Spleen (tissue), 11 donors: ENCODE data around the gene ATXN10. TPM values are rescaled to one million over a fixed set of nuclear protein-coding genes. Genes with fewer than 3 reads are reported as not detected.

ENCODE experiments used
- DNase-seq: peaks from one replicate; pipeline ENCODE4 v3.0.0-alpha.2; 2020
- H3K27ac ChIP-seq, 8 donors: fragments of 200-600 bp; sonication (generic) in 7 of 8; 1 replicate in 4 of 8; 2 replicates in 4 of 8; pipeline versions ENCODE4 v1.5.0 to v1.8.0; 2016 to 2021; ENCODE audit warnings: inconsistent platforms in 4 of 8, mild to moderate bottlenecking in 4 of 8, moderate library complexity in 1 of 8
- H3K27me3 ChIP-seq, 7 donors: fragments of 200-600 bp; sonication (generic) in 6 of 7; replicated peaks in 1 of 7; 1 replicate in 4 of 7; 2 replicates in 3 of 7; pipeline versions ENCODE4 v1.5.0 to v1.8.0; 2016 to 2021; ENCODE audit warnings: inconsistent platforms in 3 of 7, mild to moderate bottlenecking in 1 of 7
- H3K36me3 ChIP-seq, 6 donors: fragments of 200-600 bp; sonication (generic) in 5 of 6; 1 replicate in 4 of 6; 2 replicates in 2 of 6; pipeline versions ENCODE4 v1.5.0 to v1.8.0; 2016 to 2021; ENCODE audit warnings: inconsistent platforms in 2 of 6
- H3K4me1 ChIP-seq, 6 donors: fragments of 200-600 bp; sonication (generic) in 5 of 6; 1 replicate in 3 of 6; 2 replicates in 3 of 6; pipeline versions ENCODE4 v1.5.0 to v1.8.0; 2016 to 2021; ENCODE audit warnings: inconsistent platforms in 3 of 6
- H3K4me3 ChIP-seq, 8 donors: fragments of 200-600 bp; sonication (generic) in 7 of 8; 1 replicate in 4 of 8; 2 replicates in 4 of 8; pipeline versions ENCODE4 v1.5.0 to v1.8.0; 2016 to 2021; ENCODE audit warnings: inconsistent platforms in 4 of 8, mild to moderate bottlenecking in 4 of 8, moderate library complexity in 2 of 8
- H3K9me3 ChIP-seq, 8 donors: fragments of 200-600 bp; sonication (generic) in 7 of 8; 1 replicate in 4 of 8; 2 replicates in 4 of 8; pipeline versions ENCODE4 v1.5.0 to v1.8.0; 2016 to 2021; ENCODE audit warnings: inconsistent platforms in 4 of 8
- POLR2A ChIP-seq, 3 donors: fragments of 450-650 bp; IDR thresholded peaks; one replicate each; pipeline ENCODE4 v1.5.1; 2017; ENCODE audit warnings: antibody characterized with exemption in 3 of 3, mild to moderate bottlenecking in 1 of 3
- POLR2AphosphoS5 ChIP-seq, 3 donors: sonication (generic); formaldehyde crosslinking; IDR thresholded peaks; one replicate each; pipeline ENCODE4 v1.5.1; 2017; ENCODE audit warnings: antibody characterized with exemption in 3 of 3
- WGBS, 5 donors: extraction: QIAGEN DNeasy Blood & Tissue Kit in 3 of 5; methylation state at CpG; one replicate each; pipeline versions ENCODE4 v1.1.5 to v1.1.7; 2013 to 2018; 5-methylcytosine and 5-hydroxymethylcytosine counted together
- intact Hi-C: fragments of 100-400 bp; cut with DNase I; formaldehyde crosslinking; loops from one replicate; pipeline ENCODE4 v1.15.0; 2023; ENCODE audit warnings: low total_unique reads
- polyA plus RNA-seq, 3 donors: library from polyadenylated mRNA; stranded (reverse); fragments of 200-250 nt; gene quantifications; one replicate each; pipeline ENCODE4 v1.2.1, GENCODE V29; 2013
- total RNA-seq, 7 donors: library from RNA; depleted of rRNA in 3 of 7; stranded (reverse); fragments of >200 nt in 3 of 7; fragmentation: NEBNext Ultra II Directional in 4 of 7; extraction: Animal tissue kit (Norgen Biotek cat#: 25700) in 4 of 7; gene quantifications; one replicate each; pipeline versions ENCODE4 v1.1.0 to v1.2.1, GENCODE V29; 2016 to 2021
- TF ChIP-seq, protein P1 (sequence below), 11 experiments: fragments of 200-600 bp in 7 of 11; fragments of 450-650 bp in 4 of 11; sonication (generic) in 4 of 11; IDR thresholded peaks in 8 of 11; conservative IDR thresholded peaks in 3 of 11; 1 replicate in 7 of 11; 2 replicates in 4 of 11; pipeline versions ENCODE4 v1.4.0 to v1.8.0; 2016 to 2021; ENCODE audit warnings: antibody characterized with exemption in 11 of 11, inconsistent platforms in 4 of 11, mild to moderate bottlenecking in 1 of 11
- donor health status: healthy with polysubstance abuse.
- donor health status: DM: no; HTN: no; CAD: no; lungs with moderate emphysema.
- donor health status: DM: no; HTN: no; CAD: no.
- donor health status: Bipolar disorder and iron deficiency.
- donor health status: healthy.
- donor health status: DM: no; HTN: no; CAD: no.
- donor health status: DM: yes; HTN: yes; CAD: no.

Gene ATXN10
- total and polyA plus RNA-seq, 10 donors: 46.1 to 119 (median 84.6) TPM

DNA sequence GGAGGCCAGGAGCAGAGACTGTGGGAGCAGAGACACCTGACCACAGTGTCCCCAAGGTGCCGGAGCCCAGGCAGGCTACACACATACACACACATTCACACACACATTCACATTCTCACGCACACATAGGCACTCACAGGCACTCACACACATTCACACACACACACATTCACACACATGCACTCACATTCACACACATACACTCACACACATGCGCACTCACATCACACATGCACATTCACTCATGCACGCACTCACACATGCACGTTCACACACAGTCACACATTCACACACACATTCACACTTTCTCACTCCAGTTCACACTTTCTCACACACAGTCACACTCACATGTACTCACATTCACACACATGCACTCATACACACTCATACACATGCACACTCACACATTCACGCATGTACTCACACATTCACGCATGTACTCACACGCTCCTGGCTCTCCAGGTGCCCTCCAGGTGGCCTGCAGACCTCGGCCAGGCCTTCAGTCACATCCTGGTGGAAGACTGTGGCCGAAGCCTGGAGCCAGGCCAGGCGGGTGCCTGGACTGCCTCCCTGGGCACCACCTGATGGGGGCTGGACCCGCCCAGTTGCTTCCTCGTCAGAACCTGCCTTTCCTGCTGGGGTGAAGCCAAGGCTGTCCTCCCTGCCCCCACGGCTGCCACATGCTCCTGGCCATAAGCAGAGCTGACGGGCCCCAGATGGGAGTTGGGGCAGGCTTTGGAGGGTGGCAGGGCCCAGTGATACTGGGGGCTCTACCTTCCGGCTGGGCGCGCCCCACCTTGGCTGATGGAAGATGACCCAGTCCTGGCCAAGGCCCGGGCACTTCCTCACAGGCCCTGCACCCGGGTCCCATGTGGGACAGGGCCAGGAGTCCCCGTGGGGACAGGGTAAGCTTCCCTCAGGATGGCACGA lies 215.8 kb downstream of the ATXN10 start:
- DNase-seq: peak; percentile 60
- no peak overlapping the region for H3K27ac ChIP-seq
- no peak for TF ChIP-seq POLR2AphosphoS5 (IDR thresholded peaks at IDR 0.05)
- TF ChIP-seq, protein P1, sequence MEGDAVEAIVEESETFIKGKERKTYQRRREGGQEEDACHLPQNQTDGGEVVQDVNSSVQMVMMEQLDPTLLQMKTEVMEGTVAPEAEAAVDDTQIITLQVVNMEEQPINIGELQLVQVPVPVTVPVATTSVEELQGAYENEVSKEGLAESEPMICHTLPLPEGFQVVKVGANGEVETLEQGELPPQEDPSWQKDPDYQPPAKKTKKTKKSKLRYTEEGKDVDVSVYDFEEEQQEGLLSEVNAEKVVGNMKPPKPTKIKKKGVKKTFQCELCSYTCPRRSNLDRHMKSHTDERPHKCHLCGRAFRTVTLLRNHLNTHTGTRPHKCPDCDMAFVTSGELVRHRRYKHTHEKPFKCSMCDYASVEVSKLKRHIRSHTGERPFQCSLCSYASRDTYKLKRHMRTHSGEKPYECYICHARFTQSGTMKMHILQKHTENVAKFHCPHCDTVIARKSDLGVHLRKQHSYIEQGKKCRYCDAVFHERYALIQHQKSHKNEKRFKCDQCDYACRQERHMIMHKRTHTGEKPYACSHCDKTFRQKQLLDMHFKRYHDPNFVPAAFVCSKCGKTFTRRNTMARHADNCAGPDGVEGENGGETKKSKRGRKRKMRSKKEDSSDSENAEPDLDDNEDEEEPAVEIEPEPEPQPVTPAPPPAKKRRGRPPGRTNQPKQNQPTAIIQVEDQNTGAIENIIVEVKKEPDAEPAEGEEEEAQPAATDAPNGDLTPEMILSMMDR (IDR thresholded peaks at IDR 0.05 in 8 of 11, conservative IDR thresholded peaks at IDR 0.05 in 3 of 11): no peak
- TF ChIP-seq POLR2A (IDR thresholded peaks at IDR 0.05): no peak
- intact Hi-C loops: no loop called here
- 83 to 89% (median 85%) methylated on average over 20 to 22 of the region's 22 CpGs for WGBS, 5 donors
- H3K4me1 ChIP-seq: no peaks in the 10 kb centered on the region
- no peak overlapping the region for H3K4me3 ChIP-seq
- H3K9me3 ChIP-seq: no peaks in the 10 kb centered on the region
- no peaks in the 10 kb centered on the region for H3K36me3 ChIP-seq
- H3K27me3 ChIP-seq: peaks cover 0 to 91% (median 57%) of the 10 kb centered on the region in 7 donors

DNA sequence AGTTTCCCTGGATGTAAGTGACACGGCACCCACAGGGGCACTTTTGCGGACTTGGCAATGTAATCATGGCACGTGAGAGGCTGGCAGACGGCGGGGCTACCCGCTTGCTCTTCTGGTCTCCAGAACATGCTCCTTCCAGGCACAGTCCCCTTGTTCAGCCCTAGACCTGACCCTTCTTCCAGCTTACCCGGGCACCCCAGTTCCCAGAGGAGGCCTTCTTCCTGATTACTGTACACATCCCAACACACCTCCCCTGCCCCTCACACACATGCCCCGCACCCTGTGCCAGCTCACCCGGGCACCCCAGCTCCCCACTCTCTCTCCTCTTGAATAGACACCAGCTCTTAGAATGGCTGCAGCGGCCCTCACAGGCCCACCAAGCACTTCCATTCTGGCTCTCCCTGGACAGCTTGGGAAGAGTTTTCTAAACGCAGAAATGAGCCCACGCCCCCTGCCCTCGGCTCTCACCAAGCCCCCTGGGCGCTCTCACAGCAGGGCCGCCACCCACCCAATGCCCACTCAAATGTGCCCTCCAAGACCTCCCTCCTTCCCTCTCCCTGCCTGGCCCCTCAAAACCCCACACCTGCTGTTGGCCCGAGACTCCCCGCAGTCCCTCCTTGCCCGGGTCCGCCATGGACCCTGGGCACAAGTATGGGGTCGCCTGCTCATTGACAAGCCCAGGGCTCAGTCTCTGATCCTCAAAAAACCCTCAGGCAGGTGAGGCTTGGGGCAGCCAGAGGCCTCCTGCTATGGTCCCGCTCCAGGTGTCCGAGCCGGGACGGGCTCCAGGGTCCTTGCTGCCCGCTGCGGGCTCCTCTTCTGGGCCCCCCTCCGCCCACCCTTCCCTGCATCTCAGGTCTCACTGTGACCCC lies 216.8 kb downstream of the ATXN10 start:
- H3K27me3 ChIP-seq: peaks cover 0 to 91% (median 56%) of the 10 kb centered on the region in 7 donors
- no peaks in the 10 kb centered on the region for H3K9me3 ChIP-seq
- DNase-seq: peak; percentile 37
- no peak overlapping the region for H3K4me3 ChIP-seq
- H3K36me3 ChIP-seq: no peaks in the 10 kb centered on the region
- H3K4me1 ChIP-seq: no peaks in the 10 kb centered on the region
- TF ChIP-seq POLR2A (IDR thresholded peaks at IDR 0.05) (no peak), POLR2AphosphoS5 (IDR thresholded peaks at IDR 0.05) (no peak)
- TF ChIP-seq, protein P1 (IDR thresholded peaks at IDR 0.05 in 8 of 11, conservative IDR thresholded peaks at IDR 0.05 in 3 of 11): no peak
- 88 to 96% (median 93%) methylated on average over 27 of the region's 27 CpGs for WGBS, 5 donors
- H3K27ac ChIP-seq: no peak overlapping the region
- intact Hi-C loops: no loop called here

DNA sequence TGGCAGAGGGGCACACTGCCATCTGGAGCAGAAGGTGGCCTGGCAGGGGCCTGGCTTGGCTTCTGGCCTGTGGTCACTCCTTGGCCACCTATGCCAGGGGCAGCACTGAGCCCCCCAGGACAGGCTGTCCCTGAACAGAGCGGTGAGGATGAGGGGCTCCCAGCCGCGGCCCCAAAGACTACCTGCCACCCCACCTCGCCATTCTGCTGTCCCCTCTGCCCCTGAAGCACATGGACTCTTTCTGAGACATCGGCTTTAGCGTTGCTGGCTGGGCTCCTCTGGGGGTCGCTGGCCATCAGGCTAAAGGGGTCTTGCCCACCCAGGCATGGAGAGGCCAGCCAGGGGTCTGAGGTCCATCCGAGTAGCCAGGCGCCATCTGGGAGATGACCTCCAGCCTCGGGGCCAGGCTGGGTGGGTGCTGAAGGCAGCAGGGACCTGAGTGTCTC lies 217.5 kb downstream of the ATXN10 start:
- Histone ChIP-seq H3K36me3 (no peaks in the 10 kb centered on the region), H3K4me3 (no peak overlapping the region), H3K4me1 (no peaks in the 10 kb centered on the region), H3K27me3 (peaks cover 0 to 91% (median 51%) of the 10 kb centered on the region in 7 donors), H3K9me3 (no peaks in the 10 kb centered on the region), H3K27ac (no peak overlapping the region)
- TF ChIP-seq, protein P1 (IDR thresholded peaks at IDR 0.05 in 8 of 11, conservative IDR thresholded peaks at IDR 0.05 in 3 of 11): no peak
- no peak for TF ChIP-seq POLR2A (IDR thresholded peaks at IDR 0.05)
- no peak for TF ChIP-seq POLR2AphosphoS5 (IDR thresholded peaks at IDR 0.05)
- intact Hi-C loops: no loop called here
- WGBS, 5 donors: 82 to 100% (median 84%) methylated on average over 2 to 10 of the region's 10 CpGs
- peak; percentile 58 for DNase-seq
